ENCODE results near the gene C2CD2L. TPM values are rescaled to one million over a fixed set of nuclear protein-coding genes. Genes with fewer than 3 reads are reported as not detected.

Gene C2CD2L
- total RNA-seq, 1 experiment from 2014 or later: 14.7 TPM

GRCh38 chr11:119077839-119078238, 29.3 kb upstream of the C2CD2L start:
- TF ChIP-seq, protein P1, sequence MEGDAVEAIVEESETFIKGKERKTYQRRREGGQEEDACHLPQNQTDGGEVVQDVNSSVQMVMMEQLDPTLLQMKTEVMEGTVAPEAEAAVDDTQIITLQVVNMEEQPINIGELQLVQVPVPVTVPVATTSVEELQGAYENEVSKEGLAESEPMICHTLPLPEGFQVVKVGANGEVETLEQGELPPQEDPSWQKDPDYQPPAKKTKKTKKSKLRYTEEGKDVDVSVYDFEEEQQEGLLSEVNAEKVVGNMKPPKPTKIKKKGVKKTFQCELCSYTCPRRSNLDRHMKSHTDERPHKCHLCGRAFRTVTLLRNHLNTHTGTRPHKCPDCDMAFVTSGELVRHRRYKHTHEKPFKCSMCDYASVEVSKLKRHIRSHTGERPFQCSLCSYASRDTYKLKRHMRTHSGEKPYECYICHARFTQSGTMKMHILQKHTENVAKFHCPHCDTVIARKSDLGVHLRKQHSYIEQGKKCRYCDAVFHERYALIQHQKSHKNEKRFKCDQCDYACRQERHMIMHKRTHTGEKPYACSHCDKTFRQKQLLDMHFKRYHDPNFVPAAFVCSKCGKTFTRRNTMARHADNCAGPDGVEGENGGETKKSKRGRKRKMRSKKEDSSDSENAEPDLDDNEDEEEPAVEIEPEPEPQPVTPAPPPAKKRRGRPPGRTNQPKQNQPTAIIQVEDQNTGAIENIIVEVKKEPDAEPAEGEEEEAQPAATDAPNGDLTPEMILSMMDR (IDR thresholded peaks at IDR 0.05; ENCODE audit: insufficient read depth in 1 of 2, low read depth in 1 of 2, low read length in 1 of 2, severe bottlenecking in 1 of 2, unreplicated experiment in 1 of 2): no peak
- BruUV-seq (replicated peaks): no TSS peak
- H3K4me1 Mint-ChIP-seq (ENCODE audit: low read depth, unreplicated experiment): no peaks in the 10 kb centered on the region
- ChIA-PET POLR2A (no interaction called here), CTCF (no interaction called here)
- H3K4me3 ChIP-seq (ENCODE audit: low read depth, low read length): no peak overlapping the region
- H3K9me3 ChIP-seq: no peaks in the 10 kb centered on the region
- no peak overlapping the region for H3K27ac Mint-ChIP-seq (ENCODE audit: unreplicated experiment)
- intact Hi-C loops (cut with micrococcal nuclease; ENCODE audit: unreplicated experiment): no loop called here
- H3K4me1 ChIP-seq: no peaks in the 10 kb centered on the region
- H3K9me3 Mint-ChIP-seq (ENCODE audit: unreplicated experiment): no peaks in the 10 kb centered on the region
- H3K36me3 Mint-ChIP-seq (ENCODE audit: insufficient read depth, unreplicated experiment): peaks cover 86% of the 10 kb centered on the region
- DNase-seq: no peak
- no peaks in the 10 kb centered on the region for H3K27me3 Mint-ChIP-seq (ENCODE audit: insufficient read depth, unreplicated experiment)
- H3K4me3 Mint-ChIP-seq (ENCODE audit: unreplicated experiment): no peak overlapping the region
- H3K27me3 ChIP-seq (replicated peaks; ENCODE audit: control insufficient read depth, insufficient read depth, low read length): no peaks in the 10 kb centered on the region
- H3K36me3 ChIP-seq (ENCODE audit: control insufficient read depth, insufficient read depth, low read length): peaks cover 22% of the 10 kb centered on the region

GRCh38 chr11:119078675-119079420, 28.3 kb upstream of the C2CD2L start:
- TF ChIP-seq, protein P1 (IDR thresholded peaks at IDR 0.05; ENCODE audit: insufficient read depth in 1 of 2, low read depth in 1 of 2, low read length in 1 of 2, severe bottlenecking in 1 of 2, unreplicated experiment in 1 of 2): no peak
- Mint-ChIP-seq H3K4me1 (ENCODE audit: low read depth, unreplicated experiment) (no peaks in the 10 kb centered on the region), H3K4me3 (ENCODE audit: unreplicated experiment) (no peak overlapping the region), H3K36me3 (ENCODE audit: insufficient read depth, unreplicated experiment) (peaks cover 76% of the 10 kb centered on the region), H3K27ac (ENCODE audit: unreplicated experiment) (no peak overlapping the region), H3K9me3 (ENCODE audit: unreplicated experiment) (no peaks in the 10 kb centered on the region), H3K27me3 (ENCODE audit: insufficient read depth, unreplicated experiment) (no peaks in the 10 kb centered on the region)
- POLR2A ChIA-PET: interaction anchor here (0.6 kb wide), 2 partner anchors 8 to 33 kb away, joined by 3 read pairs; no protein-coding TSS in a partner anchor
- H3K27me3 ChIP-seq (replicated peaks; ENCODE audit: control insufficient read depth, insufficient read depth, low read length): no peaks in the 10 kb centered on the region
- no TSS peak for BruUV-seq (replicated peaks)
- DNase-seq: no peak
- intact Hi-C loops (cut with micrococcal nuclease; ENCODE audit: unreplicated experiment): no loop called here
- H3K4me1 ChIP-seq: no peaks in the 10 kb centered on the region
- CTCF ChIA-PET: no interaction called here
- no peaks in the 10 kb centered on the region for H3K9me3 ChIP-seq
- no peak overlapping the region for H3K4me3 ChIP-seq (ENCODE audit: low read depth, low read length)
- H3K36me3 ChIP-seq (ENCODE audit: control insufficient read depth, insufficient read depth, low read length): peaks cover 12% of the 10 kb centered on the region

- POLR2A ChIA-PET: no interaction called here
- peaks cover 12% of the 10 kb centered on the region for H3K36me3 ChIP-seq (ENCODE audit: control insufficient read depth, insufficient read depth, low read length)
- Mint-ChIP-seq H3K4me3 (ENCODE audit: unreplicated experiment) (no peak overlapping the region), H3K36me3 (ENCODE audit: insufficient read depth, unreplicated experiment) (peaks cover 73% of the 10 kb centered on the region), H3K27ac (ENCODE audit: unreplicated experiment) (no peak overlapping the region), H3K4me1 (ENCODE audit: low read depth, unreplicated experiment) (no peaks in the 10 kb centered on the region), H3K9me3 (ENCODE audit: unreplicated experiment) (no peaks in the 10 kb centered on the region), H3K27me3 (ENCODE audit: insufficient read depth, unreplicated experiment) (no peaks in the 10 kb centered on the region)
- H3K4me3 ChIP-seq (ENCODE audit: low read depth, low read length): no peak overlapping the region
- no peaks in the 10 kb centered on the region for H3K27me3 ChIP-seq (replicated peaks; ENCODE audit: control insufficient read depth, insufficient read depth, low read length)
- H3K4me1 ChIP-seq: peaks cover 11% of the 10 kb centered on the region
- BruUV-seq (replicated peaks): no TSS peak
- TF ChIP-seq, protein P1 (IDR thresholded peaks at IDR 0.05; ENCODE audit: insufficient read depth in 1 of 2, low read depth in 1 of 2, low read length in 1 of 2, severe bottlenecking in 1 of 2, unreplicated experiment in 1 of 2): no peak
- CTCF ChIA-PET: interaction anchor here (0.7 to 1.3 kb wide), 2 partner anchors 14 to 16 kb away, joined by 3 read pairs; partner anchors contain the start of gene VPS11
- no peaks in the 10 kb centered on the region for H3K9me3 ChIP-seq
- DNase-seq: no peak
- intact Hi-C loops (cut with micrococcal nuclease; ENCODE audit: unreplicated experiment): no loop called here
Observed at GRCh38 chr11:119081682-119082260, 25.4 kb upstream of the C2CD2L start.
